Endothelial cell of umbilical vein (primary cell): ENCODE measurements around the gene ZFAND6.

ENCODE experiments used
- GATA2 ChIP-seq: IDR thresholded peaks from 2 replicates; pipeline ENCODE4 v1.7.0; 2011; ENCODE audit warnings: low read depth, mild to moderate bottlenecking, moderate library complexity, mixed read lengths, low read length; ENCODE audit not compliant: insufficient read length, insufficient read depth
- POLR2AphosphoS5 ChIP-seq: IDR thresholded peaks from 2 replicates; pipeline ENCODE4 v1.6.1; 2012; ENCODE audit warnings: low read depth, mild to moderate bottlenecking, control low read depth, low read length, moderate library complexity; ENCODE audit not compliant: insufficient read depth
- TF ChIP-seq, protein P1 (sequence below), 2 donors: IDR thresholded peaks; 1 replicate in 1 of 2; 2 replicates in 1 of 2; pipeline ENCODE4 v1.5.1; 2011; ENCODE audit warnings: low read length in 2 of 2, mild to moderate bottlenecking in 2 of 2, moderate library complexity in 2 of 2, control low read depth in 1 of 2, inconsistent platforms in 1 of 2, low read depth in 1 of 2; ENCODE audit not compliant: insufficient read depth in 1 of 2; ENCODE audit errors: extremely low read depth in 1 of 2

DNA sequence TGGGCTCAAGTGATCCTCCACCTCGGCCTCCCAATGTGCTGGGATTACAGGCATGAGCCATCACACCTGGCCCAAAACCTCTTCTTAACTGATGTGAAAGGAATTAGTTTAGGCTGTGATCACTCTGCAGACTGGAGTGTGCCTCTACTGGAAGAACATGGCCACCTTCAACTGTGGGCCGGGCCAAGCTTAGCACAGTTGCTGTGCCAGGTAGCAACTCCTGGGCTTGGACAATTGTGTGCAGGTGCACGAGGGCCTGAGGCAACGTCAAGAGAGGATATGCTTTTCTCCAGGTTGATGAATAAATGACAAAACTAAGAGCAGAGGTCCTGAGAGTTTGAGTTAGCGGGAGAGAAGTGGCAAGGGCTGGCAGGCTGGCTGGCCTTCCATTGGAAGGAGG is 99.8 kb downstream of the ZFAND6 start:
- no peak for TF ChIP-seq POLR2AphosphoS5
- TF ChIP-seq, protein P1, sequence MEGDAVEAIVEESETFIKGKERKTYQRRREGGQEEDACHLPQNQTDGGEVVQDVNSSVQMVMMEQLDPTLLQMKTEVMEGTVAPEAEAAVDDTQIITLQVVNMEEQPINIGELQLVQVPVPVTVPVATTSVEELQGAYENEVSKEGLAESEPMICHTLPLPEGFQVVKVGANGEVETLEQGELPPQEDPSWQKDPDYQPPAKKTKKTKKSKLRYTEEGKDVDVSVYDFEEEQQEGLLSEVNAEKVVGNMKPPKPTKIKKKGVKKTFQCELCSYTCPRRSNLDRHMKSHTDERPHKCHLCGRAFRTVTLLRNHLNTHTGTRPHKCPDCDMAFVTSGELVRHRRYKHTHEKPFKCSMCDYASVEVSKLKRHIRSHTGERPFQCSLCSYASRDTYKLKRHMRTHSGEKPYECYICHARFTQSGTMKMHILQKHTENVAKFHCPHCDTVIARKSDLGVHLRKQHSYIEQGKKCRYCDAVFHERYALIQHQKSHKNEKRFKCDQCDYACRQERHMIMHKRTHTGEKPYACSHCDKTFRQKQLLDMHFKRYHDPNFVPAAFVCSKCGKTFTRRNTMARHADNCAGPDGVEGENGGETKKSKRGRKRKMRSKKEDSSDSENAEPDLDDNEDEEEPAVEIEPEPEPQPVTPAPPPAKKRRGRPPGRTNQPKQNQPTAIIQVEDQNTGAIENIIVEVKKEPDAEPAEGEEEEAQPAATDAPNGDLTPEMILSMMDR (IDR thresholded peaks at IDR 0.05; ENCODE audit: extremely low read depth in 1 of 2, insufficient read depth in 1 of 2, low read depth in 1 of 2, low read length in 2 of 2) = no peak
- no peak for TF ChIP-seq GATA2
